Sciatic nerve (tissue), 2 donors: Measurements from ENCODE around the gene LRRC30. TPM values are rescaled to one million over a fixed set of nuclear protein-coding genes. Genes with fewer than 3 reads are reported as not detected.
"Not testable (repeated sequence)": the region's sequence is repeated elsewhere in the genome, so short reads cannot be mapped to it uniquely, and the experiment has no call there.

Experiments
- ATAC-seq: fragments of 200-7000 bp; cut with Tn5 transposase; one replicate; pipeline ENCODE4 v1.9.1; 2020; ENCODE audit warnings: mild to moderate bottlenecking, moderate library complexity
- DNase-seq: peaks from one replicate; pipeline ENCODE4 v3.0.0-alpha.2; 2020; ENCODE audit warnings: low spot score
- intact Hi-C: fragments of 100-400 bp; cut with DNase I; formaldehyde crosslinking; loops from one replicate; pipeline ENCODE4 v1.14.2; 2022
- total RNA-seq: library from RNA; stranded (reverse); fragmentation: NEBNext Ultra II Directional; extraction: Animal tissue kit (Norgen Biotek cat#: 25700); gene quantifications from one replicate; pipeline ENCODE4 v1.2.1, GENCODE V29; 2021
- donor health status: DM: no; HTN: no; CAD: no.
- donor health status: DM: no; HTN: no; CAD: no.

LRRC30 gene
- not detected for total RNA-seq

DNA sequence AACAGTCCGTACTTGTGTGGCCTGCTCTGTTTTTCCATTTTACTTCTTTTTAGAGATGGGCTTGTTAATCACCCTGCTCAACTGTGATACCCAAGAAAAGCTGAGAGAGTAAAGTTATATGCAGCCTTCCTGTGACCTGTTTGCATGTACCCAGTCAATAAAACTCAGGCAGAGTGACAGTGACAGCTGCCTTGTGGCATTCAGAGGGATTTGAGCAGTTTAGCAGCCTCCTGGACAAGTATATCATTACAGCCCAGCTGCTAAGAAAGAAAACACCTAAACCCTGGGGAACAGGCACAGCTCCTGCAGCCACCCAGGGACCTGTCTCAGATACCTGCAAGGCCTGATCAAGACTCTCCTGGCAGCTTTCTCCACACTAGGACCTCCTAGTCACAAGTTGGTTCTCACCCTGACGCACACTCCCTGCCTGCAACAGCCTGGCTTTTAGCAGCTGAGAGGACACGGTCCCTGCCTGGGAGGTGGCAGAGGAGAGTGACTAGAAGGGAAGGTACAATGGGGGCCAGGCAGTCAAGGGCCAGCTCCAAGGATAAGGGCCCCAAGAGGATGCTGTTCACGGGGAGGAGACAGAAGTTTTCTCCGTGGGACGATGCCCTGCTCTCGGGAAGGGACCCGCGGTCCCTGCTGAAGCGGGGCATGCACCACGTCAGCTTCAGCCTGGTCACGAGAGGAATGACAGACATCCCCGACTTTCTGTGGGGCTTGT is at the start of gene LRRC30:
Gene LRRC30 (plus strand): TSS at position 464 of the 724 bp plus-strand sequence. CDS start 50 bp downstream, at position 514.
- no peak for ATAC-seq
- no peak for DNase-seq
- intact Hi-C loops, result no loop called here

DNA sequence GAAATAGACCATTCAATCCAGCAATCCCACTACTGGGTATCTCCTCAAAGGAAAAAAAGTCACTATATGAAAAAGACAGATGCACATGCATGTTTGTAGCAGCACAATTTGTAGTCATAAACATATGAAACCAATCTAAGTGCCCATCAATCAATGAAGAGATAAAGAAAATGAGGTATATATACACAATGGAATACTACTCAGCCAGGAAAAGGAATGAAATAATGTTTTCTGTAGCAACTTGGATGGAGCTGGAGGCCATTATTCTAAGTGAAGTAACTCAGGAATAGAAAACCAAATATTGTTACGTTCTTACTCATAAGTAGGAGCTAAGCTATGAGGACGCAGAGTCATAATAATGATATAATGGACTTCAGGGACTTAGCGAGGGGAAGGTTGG is 45.2 kb upstream of the LRRC30 start:
- intact Hi-C loops, result no loop called here
- no peak for ATAC-seq
- DNase-seq, result no peak

DNA sequence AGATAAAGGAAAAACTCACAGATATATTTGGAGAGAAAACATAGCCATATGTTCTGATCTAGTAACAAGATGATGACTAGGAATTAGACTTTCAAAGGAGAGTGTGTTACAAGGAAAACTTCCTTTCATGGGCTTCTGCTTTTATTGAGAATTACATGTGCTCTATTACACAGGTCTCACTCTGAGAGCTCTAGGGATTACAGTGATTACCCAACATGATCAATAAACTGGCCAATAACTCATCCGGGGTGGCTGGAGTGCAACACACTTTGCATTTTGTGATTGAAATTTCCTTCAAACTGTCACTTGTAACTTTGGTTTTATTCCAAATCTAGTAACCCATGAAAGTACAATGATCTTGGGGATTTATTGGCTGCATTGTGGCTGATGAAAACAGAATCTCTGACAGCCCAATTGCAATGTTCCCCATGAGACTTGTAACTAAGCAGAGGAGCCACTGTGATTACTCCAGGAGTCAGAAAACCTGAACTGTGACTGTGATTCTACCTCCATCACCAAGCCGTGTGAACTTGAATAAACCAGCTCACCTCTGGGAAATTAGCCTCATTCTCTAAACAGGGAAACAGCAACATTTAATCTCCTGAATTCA is 40.2 kb upstream of the LRRC30 start:
- ATAC-seq (no peak), DNase-seq (no peak)
- intact Hi-C loops, result no loop called here

DNA sequence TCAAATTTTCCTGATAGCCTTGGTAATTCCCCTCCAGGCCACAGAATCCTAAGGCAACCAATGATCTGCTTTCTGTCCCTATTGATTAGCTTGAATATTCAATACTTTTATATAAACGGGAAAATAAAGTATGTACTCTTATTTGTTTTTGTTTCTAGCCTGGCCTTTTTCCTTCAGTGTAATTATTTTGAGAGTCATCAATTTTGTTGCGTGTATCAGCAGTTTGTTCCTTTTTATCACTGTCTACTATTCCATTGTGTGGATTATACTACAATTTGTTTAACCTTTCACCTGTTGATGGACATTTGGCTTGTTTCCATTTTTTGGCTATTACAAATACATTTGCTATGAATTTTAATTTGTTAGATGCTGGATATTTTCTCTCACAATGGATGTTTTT is 39.2 kb upstream of the LRRC30 start:
- intact Hi-C loops, result no loop called here
- DNase-seq (no peak), ATAC-seq (no peak)

DNA sequence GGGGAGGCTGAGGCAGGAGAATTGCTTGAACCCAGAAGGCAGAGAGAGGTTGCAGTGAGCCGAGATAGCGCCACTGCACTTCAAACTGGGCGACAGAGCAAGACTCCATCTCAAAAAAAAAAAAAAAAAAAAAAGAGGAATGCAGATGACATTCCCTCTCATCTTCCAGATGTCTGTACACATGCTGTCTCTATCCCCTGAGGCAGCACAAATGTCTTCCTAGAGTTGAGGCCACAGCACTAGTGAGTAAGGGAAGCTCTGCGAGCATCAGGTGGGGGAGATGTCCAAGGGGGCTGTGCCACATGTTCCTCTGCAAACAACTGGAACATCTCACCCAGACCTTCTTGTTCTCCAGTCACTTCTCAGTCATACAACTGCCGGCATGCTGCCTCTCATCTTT is 35.6 kb upstream of the LRRC30 start:
- DNase-seq (no peak), ATAC-seq (no peak)
- intact Hi-C loops, result no loop called here

DNA sequence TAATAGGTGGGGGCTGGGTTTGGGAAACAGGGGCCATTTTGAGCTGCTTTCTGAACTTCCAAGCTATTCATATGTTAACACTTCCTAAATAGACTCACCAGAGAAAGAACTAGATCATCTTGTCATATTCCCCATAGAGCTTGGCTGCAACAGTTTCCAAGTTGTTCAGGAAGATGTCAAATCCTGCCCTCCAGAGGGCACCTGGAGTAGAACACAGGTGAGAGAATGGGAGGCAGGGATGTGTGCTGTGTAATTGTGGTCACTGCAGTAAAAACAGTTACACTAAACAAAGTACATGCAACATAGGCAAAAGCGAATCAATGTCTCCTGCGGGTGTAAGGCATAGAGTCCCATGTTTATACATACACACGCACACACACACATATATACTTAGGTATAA is 34.5 kb upstream of the LRRC30 start:
- ATAC-seq (no peak), DNase-seq (no peak)
- intact Hi-C loops, result no loop called here

DNA sequence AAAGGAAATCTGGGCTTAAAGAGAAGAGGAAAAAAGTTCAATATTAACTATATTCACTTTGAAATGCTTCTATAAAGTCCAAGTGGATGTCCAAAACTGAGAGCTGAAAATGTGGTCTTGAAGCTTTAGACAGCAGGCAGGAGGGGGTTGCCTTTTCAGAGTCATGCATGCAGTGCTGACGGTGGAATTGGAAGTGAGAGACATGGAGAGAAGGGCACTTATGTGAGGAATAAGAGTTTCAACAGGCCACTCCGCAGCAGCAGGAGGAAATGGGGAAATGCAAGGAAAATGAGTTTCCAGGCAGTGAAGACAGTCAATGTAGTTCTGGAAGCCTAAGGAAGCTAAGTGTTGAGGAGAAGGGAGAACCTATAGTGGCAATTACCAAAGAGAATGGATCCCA is 33.0 kb upstream of the LRRC30 start:
- no peak for ATAC-seq
- intact Hi-C loops, result no loop called here

DNA sequence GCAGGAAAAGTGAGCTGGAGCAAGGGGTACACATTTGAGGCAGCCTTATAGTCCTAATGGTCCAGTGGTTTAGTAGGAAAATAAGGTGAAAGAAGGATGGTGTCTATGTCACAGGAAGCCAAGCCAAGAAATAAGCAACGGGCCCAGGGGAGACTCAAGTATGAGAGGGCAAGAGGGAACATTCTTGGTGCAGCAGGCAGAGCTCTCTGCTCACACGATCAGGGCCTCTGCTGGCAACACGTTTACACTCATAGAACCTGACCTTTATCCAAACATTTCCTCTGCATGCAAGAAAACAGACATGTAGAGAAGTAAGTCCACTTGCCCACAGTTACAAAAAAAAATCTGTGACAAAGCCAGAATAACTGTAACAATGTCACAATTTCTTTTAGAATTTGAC is 32.6 kb upstream of the LRRC30 start:
- ATAC-seq, result peak; percentile 34
- intact Hi-C loops, result no loop called here
- DNase-seq, result no peak

More for the DNA sequence above, 33.0 kb upstream of the LRRC30 start:
- no peak for DNase-seq

DNA sequence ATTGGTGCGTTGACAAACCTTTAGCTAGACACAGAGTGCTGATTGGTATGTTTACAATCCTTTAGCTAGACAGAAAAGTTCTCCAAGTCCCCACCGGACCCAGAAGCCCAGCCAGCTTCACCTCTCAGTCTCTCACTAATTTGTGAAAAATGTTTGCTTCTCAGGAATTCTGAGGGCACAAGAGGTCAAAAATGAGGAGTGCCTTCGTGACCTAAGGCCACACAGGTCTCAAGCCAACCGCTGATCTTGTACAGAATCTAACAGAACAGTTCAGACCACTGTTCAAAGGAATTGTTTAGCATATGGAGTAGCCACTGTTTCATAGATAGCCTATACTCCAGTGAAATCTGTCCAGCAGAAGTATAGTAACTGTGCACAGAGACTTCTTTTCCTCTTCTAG is 29.8 kb upstream of the LRRC30 start:
- intact Hi-C loops, result no loop called here
- DNase-seq (no peak), ATAC-seq (no peak)

DNA sequence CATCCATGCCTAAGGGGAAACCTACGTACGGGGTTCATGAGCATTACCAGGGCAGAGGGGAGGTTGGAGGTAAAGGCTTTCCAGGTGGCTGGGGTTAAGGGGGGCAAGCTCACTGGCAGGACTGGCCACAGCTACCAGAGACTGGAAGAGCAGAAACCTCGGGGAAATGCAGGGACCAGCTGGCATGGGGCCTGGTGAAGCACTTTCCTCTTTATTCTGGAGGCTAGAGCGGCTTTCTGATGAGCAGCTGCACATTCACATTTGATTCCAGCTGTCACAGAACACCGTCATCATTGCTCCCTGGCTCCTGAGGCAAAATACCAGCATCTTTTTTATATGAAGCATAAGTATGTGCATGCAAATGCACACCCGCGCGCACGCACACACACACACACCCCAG is 28.7 kb upstream of the LRRC30 start:
- intact Hi-C loops, result no loop called here
- no peak for DNase-seq
- no peak for ATAC-seq

DNA sequence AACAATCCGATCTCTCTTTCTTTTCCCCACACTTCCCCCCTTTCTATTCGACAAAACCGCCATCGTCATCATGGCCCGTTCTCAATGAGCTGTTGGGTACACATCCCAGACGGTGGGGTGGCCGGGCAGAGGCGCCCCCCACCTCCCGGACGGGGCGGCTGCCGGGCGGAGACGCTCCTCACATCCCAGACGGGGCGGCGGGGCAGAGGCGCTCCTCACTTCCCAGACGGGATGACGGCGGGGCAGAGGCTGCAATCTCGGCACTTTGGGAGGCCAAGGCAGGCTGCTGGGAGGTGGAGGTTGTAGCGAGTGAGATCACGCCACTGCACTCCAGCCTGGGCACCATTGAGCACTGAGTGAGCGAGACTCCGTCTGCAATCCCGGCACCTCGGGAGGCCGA is 27.3 kb upstream of the LRRC30 start:
- DNase-seq, ATAC-seq, intact Hi-C loops: not testable (repeated sequence)

DNA sequence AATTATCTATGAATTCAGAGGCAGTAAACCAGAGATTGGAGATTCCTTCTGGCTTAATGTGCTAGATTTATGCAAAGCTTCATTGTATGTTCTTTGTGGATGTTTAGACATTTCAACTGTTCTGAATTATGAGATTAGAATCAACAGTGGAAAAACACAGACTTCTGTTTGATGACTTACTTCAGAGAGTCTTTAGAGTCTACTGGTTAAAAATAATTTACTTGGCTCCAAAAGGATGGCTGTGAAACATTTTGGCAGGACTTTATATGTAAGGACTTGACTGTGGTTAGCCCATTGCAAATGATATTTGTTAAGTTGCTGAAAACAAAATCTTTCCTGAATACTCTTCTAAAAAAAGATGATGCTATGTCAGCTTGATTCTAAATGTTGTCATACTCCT is 25.5 kb upstream of the LRRC30 start:
- intact Hi-C loops, result no loop called here
- DNase-seq (no peak), ATAC-seq (peak; percentile 84)

DNA sequence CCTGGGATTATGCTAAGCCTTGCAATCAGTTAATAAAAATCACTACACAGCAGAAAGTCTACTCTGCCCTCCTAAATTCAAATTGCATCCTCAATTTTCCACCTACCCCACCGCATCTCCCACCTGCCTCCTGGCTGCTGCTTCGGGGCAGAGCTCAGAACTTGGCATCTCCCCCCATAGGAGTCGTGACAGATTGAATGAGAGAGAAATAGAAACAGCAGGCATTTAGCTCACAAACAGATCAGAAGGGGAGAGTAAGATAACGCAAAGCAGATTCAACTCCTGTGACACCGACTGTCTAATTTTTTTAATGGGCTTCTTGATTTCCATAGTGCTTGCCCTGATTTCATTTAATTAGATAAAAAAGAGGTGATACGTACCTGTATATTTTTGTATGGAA is 24.7 kb upstream of the LRRC30 start:
- intact Hi-C loops, result no loop called here
- DNase-seq, result no peak
- ATAC-seq, result no peak

DNA sequence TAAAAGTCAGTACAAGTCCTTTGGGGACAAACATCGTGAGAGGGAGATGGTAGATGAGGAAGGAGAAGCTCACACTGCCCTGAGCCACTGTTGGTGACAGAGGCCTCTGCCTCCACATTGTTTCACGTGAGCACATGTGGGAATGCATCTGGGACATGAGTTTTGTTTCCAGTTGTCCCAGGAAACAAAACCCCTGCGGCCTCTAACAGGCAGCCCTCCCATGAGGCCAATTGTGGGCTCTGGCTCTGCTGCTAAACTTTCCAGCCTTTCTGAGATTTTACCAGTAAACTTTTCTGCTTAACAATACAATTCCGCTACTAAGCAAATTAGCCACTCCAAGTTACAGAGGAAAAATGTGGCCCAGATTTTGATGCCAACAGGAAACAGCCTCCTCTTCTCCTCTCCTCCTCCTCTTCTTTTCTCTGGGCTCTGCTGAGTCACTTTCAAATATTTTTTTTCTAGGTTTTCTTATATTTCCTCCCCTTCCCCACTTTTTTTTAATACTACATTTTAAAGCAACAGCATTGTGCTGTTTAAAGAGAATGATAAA is 23.4 kb upstream of the LRRC30 start:
- ATAC-seq (peak; percentile 57), DNase-seq (no peak)
- intact Hi-C loops, result no loop called here

DNA sequence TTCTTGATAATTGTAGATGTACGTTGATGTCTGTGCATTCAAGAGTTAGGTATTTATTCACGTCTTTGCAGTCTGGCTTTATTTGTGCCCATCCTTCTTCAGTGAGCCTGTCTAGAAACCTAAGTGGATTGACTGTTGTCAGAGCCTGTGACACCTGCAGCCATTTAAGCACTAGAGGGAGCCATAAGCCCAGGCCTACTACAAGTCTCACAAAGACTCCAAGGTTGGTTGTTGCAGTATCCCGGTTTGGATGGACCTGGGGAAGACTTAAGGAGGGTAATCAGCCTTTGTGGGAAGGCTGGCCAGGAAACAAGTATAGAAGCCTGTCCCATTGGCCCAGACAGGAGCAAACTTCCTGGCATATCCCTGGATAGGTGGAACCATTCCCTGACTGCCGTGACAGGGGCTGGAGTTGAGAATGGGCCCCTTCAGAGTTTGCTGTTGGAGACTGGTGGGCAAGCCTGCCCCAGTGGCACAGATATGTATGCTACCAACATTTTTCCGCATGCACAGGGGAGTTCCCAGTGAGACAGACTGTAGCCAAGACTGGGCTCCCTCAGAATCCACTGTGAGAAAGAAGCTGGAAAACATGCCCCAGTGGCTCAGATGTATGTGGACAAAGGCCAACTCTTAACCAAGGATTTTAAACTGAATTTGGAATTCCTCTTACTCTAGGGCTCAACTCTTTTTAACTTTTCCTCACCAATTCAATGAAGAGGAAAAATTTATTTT is 9.3 kb upstream of the LRRC30 start:
- intact Hi-C loops, result no loop called here
- ATAC-seq (no peak), DNase-seq (no peak)

DNA sequence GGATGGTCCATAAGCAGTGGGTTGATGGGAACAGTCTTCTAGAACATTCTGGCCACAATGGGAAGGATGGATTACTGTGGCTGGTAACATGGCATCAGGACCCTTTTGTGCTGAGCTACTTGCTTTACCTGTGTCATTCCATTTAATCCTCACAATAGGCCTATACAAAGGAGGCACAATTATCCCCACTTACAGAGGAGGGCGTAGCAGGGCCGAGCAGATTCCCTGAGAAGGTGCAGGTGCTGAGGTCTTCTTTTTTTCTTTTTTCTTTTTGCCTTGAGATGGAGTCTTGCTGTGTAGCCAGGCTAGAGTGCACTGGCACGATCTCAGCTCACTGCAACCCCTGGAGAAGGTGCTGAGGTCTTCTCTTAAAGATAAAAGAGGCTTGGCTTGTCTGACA is 6.7 kb upstream of the LRRC30 start:
- intact Hi-C loops, result no loop called here
- no peak for DNase-seq
- no peak for ATAC-seq

DNA sequence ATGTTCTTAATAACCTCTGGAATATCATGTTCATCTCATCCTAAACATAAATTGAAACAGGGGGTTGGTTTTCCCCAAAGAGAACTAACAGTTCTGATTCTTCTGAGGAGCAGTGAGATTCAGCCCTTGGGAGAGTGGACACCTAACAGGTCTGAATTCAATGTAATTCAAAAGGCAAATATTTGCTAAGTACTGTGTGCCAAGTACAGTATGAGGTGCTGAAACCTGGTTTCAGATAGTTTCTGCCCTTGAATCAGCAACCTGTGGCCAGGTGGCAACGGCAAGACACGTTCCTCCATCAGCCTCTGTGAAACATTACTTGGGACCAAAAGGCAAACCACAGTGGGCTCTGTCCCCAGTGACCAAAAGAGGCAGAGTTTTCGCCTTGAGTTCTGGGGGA is 1.3 kb downstream of the LRRC30 start:
- ATAC-seq, result no peak
- intact Hi-C loops, result no loop called here
- DNase-seq, result no peak

DNA sequence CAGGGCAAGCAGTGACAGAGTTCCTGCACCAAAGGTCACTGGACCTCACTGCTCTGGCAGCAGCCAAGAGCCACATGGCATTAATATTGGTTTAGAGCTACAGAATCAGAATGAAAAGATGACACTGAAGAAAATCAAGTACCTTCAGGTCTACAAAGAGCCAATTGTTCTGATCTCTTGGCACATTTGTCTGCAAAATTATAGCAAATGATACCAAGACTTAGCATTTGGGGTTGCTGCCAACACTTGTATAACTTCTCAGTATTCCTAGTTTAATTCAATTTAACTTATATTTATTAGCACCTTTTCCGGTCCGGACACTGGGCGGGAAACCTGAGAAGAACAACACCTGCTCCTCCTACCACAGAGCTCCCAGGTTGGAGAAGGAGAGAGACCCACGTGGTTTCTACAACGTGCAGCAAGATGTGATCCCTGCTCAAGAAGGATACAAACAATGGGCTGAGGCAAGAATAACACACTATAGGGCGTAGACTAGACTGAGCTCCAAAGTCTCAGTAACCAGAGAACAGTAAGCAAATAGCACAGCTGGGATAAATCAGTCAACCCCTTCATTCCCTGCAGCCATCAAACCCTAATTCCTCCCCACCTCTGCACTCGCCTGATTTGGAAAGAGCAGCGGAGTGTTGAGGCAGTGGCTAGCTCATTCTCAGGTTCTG is 2.4 kb downstream of the LRRC30 start:
- intact Hi-C loops, result no loop called here
- no peak for ATAC-seq
- DNase-seq, result no peak

DNA sequence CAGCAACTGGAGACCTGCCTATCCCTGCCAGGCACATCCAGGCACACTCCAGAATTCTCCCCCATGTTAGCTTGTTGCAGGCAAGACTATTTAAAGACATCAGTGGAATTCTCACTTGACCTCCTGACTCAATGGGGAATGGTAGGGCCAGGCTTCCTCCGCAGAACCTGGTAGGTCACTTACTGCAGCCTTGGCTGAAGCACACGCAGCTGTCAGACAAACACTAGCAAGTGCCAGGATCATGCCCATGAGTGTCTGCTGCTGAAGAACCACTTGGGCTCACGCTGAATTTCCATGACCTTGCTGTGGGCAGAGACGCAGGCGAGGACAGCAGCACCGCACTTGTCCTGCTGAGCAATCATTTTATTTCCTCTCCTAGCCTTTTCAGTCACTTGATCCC is 3.2 kb downstream of the LRRC30 start:
- no peak for ATAC-seq
- DNase-seq, result no peak
- intact Hi-C loops, result no loop called here

DNA sequence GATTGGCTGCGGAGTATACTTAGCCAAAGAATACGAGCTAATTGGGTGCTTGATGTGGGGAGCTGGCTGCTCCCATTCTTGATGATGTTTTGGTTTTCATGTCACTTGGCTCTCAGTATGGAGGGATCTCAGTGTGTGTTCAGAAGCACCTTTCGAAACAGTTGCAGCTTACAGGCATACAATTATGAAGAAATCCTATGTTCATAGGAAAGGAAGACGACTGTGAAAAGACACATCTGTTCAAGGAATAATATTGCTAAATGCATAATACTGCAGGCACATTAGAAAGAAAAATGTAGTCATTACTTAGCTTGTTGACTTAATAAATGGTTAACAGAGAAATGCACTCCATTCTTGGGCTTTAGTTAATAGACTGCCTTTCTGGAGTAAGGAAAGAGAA is 4.1 kb downstream of the LRRC30 start:
- intact Hi-C loops, result no loop called here
- DNase-seq (no peak), ATAC-seq (no peak)
